Stimulated activated CD8-positive, alpha-beta memory T cell treated with anti-CD3 and anti-CD28 coated beads, Interleukin-7, amount 100 ng/mL, for 1 hour (primary cell): ENCODE results near the gene TMEM185A.
"Not testable (repeated sequence)": the region's sequence is repeated elsewhere in the genome, so short reads cannot be mapped to it uniquely, and the experiment has no call there.

ENCODE experiments used
- DNase-seq, 2 donors: peaks; one replicate each; pipeline ENCODE4 v3.0.0-alpha.2; 2020; ENCODE audit warnings: low read depth in 2 of 2

Gene TMEM185A

GRCh38 chrX:149631234-149632165, at the start of gene TMEM185A:
Gene TMEM185A, minus strand, starts transcription at chrX:149631792. Its CDS starts 212 bp downstream, at chrX:149631580.
- DNase-seq = peak; percentile 34 to 37

DNA sequence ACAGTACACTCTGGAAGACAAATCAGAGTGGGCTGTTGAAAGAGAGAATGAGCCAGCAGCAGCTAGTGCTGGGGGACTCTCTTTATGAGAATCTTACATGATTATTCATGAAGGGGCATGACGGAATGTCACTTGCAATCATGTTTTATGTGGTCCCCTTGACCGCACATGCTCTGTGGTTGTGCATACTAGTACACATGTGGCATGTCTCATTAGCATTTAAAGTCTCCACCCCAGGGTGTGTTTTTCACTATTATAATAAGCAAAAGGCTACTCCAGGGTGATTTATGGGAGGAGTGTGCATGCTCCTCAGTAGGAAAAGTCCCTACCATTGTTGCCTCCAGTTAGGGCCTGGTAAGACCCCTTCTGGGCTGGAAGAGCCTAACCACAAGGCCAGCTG, 49.6 kb upstream of the TMEM185A start:
- DNase-seq = no peak

DNA sequence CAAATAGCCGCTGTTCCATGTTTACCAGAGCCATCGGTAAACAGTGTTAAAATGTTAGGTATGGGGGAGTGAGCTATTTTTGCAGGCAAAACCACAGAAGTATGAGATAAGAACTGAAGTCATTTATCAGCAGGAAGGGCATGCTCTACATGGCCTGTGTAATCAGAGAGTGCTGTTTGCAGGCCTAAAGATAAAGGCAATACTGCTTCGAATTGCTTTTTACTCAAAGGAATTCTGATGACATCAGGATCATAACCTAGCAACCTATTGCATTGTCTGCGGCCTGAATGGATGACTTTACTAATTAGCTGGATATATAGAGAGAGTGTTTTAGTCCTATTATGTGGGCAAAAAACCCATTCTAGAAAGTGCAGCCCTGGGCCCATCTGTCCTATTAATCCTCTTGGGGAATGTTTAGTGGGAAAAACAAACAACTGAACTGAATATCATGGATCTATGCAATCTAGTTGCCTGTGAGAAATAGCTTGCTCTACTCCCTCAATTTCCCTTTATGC, 47.6 kb upstream of the TMEM185A start:
- not testable (repeated sequence) for DNase-seq

DNA sequence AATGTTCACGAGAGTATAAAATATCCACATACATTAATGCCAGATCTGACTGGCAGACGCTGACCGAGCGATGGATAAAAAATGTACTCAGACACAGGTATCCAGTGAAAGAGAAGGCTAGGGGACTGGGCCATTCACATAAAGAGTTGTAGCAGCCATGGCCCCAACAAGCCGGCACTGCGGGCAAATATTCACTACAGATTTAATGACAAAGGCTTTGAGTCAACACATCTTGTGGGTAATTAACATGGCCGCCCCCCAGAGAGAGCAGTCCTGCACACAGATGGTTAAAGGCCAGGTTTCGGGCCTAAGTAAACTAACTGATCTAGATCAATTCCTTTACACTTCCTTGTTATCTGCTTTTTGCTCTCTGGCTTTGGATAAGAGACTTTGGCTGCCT, 44.0 kb upstream of the TMEM185A start:
- DNase-seq = not testable (repeated sequence)

- DNase-seq = not testable (repeated sequence)
Observed at GRCh38 chrX:149675088-149675487, 43.5 kb upstream of the TMEM185A start.

DNA sequence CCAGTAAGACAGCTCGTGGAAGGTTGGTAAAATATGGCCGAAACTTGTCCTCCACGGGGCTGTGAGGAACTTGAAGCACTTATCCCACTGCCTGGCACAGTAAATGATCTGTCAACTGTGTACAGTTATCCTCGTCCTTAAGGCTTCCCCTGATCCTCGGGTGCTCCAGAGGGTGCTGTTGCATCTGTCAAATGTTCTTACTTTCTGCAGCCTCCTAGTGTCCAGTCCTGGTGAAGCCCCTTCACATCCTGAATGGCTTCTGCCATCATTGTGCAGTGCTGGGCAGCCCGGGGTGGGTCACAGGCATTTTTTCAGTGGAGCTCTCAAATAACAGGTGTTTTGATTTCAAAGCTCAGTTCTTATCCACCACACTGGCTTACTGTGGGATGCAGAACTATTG, 29.0 kb upstream of the TMEM185A start:
- not testable (repeated sequence) for DNase-seq

GRCh38 chrX:149656260-149656884, 24.8 kb upstream of the TMEM185A start:
- DNase-seq = not testable (repeated sequence)

DNA sequence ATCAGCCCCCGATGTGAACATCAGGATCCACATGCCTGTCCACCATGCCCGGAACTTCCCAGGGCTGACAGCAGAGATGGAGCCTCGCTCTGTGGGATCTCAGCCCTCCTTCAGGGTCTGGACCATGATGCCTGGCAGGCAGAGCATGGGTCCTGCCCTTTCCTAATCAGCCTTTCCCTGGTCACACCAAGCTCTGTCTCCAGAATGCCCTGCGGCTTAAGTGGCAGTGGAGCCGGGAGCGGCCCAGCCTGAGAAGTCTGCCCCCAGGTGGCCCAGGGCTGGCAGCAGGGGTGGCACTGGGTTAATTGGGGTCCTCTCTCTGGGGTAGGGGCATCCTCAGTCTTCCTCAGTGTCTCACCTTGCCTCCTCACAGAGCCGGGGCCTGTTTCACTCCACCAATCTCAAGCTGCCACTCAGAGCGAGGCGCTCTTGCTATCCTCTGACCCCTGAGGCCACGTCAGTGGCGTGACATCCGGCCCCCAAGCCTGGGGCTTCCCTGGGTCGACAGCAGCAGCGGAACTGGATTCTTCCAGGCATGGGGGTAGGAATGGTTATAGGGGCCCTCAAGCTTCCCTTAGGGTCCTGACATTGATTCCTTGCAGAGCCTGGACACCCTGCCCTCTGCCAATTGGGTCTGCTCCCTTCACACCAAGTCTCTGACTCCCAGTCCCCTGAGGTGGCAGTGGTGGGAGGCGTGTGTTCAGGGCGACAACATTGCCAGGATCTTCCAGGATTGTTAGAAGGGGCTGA, 20.8 kb upstream of the TMEM185A start:
- DNase-seq = no peak

DNA sequence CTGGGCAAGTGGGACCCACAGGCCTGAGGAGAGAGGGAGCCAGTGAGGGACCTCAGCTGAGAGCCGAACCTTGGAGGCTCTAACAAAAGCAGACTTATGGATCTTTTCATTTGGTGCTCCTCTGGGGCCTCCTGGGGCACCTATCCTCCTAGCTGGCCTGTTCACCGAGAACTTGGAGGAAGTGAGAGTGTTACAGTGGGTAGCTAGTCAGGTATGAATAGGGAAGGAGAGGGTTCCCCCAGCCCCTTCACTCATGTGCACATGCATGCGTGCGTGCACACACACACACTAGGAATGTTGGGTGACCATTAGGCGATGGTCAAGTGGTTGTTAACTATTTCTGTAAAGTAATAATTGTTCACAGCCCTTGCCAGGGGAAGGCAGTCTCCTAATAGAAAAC, 18.6 kb upstream of the TMEM185A start:
- no peak for DNase-seq

DNA sequence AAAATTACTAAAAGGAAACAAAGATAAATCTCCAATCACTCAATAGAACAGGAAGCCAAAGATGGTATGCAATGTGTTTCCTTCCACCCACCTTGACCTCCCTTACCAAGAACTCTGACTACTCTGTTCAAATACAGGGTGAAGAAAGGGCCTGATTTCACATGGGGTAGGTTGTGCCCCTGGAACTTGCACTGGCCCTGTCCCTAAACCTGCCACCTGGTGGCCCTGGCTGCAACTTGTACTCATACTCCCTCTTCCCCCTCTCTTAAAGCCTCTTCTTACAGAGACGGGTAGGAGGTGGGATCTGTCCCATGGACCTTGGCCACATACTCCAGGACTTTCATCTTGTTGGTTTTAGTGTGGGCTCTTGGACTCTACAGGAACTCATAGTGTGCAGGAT, 17.3 kb upstream of the TMEM185A start:
- no peak for DNase-seq

DNA sequence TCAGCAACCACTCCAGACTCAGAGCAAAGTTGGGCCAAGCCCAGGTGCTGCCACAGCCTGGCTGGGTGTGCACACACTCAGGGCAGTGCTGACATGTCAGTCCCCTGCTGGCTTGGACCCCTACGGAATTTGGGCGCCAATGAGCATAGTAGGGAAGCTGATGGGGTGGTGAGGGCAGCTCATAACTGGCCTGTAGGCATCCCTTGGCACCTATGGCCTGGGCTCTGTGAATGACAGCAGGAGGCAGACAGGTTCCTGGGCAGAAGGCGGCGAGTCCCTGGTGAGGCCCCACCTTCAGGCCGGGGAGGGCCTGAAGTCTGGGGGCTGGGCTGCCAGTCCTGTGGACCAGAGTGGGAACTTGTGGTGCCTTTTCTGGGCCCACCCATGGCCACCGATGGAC, 15.9 kb upstream of the TMEM185A start:
- DNase-seq = no peak

DNA sequence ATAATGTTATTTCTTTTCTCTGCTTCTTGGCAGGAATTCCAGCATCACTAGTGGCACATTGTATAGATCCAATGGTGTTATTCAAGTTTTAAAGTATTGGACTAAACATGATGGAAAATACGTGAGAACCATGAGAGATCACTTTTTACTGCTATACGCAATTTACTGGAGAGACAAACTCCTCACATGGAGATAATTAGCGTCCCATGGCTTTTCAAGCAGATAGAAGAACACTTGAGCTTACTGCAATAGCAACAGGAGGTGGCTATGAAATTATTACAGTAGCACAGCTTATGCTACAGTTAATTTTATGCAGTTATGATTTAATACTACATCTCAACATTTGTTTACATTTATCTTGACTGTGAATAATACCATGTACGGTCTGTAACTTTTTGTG, 11.9 kb upstream of the TMEM185A start:
- DNase-seq = no peak

- DNase-seq = no peak
Observed at GRCh38 chrX:149641835-149642234, 10.2 kb upstream of the TMEM185A start.

GRCh38 chrX:149641432-149641831, 9.8 kb upstream of the TMEM185A start:
- no peak for DNase-seq

- DNase-seq = no peak
Observed at GRCh38 chrX:149639568-149639967, 8.0 kb upstream of the TMEM185A start.

GRCh38 chrX:149638860-149639259, 7.3 kb upstream of the TMEM185A start:
- DNase-seq = no peak

DNA sequence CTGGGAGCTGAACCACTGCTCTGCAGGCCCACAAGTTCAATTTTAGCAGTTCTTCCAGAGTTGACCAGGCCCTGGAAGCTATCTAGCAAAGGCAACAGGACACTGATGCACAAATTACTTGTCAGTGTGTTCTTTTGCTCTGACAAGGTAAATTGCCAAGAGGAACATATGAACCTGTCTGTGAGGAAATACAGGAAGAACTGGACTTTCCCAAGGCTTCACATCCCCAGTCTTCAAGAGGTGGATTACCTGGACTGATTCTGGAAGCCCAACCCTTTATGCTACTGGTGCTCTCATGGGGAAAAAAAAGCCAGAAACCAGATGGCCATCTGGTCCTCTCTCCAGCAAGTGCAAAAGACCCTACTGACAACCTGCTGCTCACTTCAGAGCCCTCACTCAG, 1.9 kb upstream of the TMEM185A start:
- DNase-seq = no peak

DNA sequence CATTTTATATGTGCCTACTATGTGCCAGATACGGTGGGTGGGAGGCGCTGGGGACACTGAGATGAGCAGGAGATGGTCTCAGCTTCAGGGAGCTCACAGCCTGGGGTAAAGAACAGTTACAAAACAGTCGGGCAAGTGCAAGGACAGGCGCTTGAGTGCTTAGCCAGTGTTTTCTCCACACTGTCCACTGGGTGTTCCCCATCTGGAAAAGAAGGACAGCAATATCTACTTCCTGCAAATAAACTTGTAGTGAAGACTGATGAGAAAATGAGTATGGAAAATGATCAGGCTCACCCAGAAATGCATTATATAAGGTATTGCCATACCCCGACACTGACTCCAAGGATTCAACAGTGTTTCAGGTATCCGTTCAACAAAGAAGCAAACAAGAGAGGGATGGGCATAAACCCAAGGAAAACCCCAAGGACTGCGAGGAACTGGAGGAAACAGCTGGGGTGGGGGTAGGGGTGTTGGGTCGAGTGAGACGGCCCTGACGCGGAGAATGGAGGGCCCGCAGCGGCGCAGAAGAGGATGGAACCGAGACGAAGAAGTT, 835 bp downstream of the TMEM185A start:
- no peak for DNase-seq

- no peak for DNase-seq
Observed at GRCh38 chrX:149629730-149630387, 1.7 kb downstream of the TMEM185A start.

GRCh38 chrX:149628768-149629167, 2.8 kb downstream of the TMEM185A start:
- no peak for DNase-seq

DNA sequence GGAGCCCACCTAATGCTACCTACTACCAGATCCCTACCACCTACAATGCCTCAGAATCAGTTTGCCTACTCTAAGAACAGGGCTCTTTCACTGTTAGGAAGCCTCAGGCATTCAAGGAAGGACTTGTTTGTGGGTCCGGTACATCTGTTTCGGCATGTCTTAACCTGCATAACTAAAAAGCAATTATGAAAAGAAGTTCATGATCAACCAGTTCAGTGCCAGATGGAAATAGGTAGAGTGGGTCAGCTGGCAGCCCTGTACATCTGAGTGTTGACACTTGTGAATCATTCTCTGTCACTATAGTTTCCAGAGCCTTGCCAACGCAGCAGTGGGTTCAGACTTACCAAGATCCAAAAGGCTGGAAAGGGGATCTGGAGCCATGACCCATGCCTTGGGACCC, 3.3 kb downstream of the TMEM185A start:
- no peak for DNase-seq
